OCI-LY1 (cell line): ENCODE data around the gene DNAJB6.

Experiments
- CTCF ChIP-seq: fragments of 200-600 bp; sonication (generic), shearing (Covaris generic); IDR thresholded peaks from 2 replicates; pipeline ENCODE4 v1.5.1; 2017; ENCODE audit warnings: mild to moderate bottlenecking, antibody characterized with exemption, low read length, moderate library complexity, mixed read lengths
- EZH2 ChIP-seq: fragments of 200-600 bp; sonication (generic), shearing (Covaris generic); IDR thresholded peaks from 2 replicates; pipeline ENCODE4 v1.8.0; 2017; ENCODE audit warnings: borderline replicate concordance, mixed run types, mild to moderate bottlenecking, antibody characterized with exemption, low read length, moderate library complexity, mixed read lengths

- TF ChIP-seq CTCF (no peak), EZH2 (no peak)
These were observed 99.3 kb downstream of the DNAJB6 start for GRCh38 chr7:157436076-157436475.
